WERI-Rb-1 (cell line): ENCODE measurements around the gene CEL.
"Not testable (repeated sequence)": the region's sequence is repeated elsewhere in the genome, so short reads cannot be mapped to it uniquely, and the experiment has no call there.

Experiments used
- DNase-seq: peaks from one replicate; pipeline ENCODE4 v3.0.0-alpha.2; 2020
- H3K27ac ChIP-seq: fragments of 250-450 bp; sonication (Bioruptor Pico); 2 replicates; pipeline ENCODE4 v1.5.1; 2020; ENCODE audit warnings: mild to moderate bottlenecking, moderate library complexity
- H3K27me3 ChIP-seq: fragments of 250-450 bp; sonication (Bioruptor Pico); 2 replicates; pipeline ENCODE4 v1.5.1; 2021; ENCODE audit warnings: mild to moderate bottlenecking, low read depth, moderate library complexity; ENCODE audit not compliant: insufficient read depth, severe bottlenecking
- H3K36me3 ChIP-seq: fragments of 250-450 bp; sonication (Bioruptor Pico); 2 replicates; pipeline ENCODE4 v1.5.1; 2020; ENCODE audit warnings: mild to moderate bottlenecking, moderate library complexity
- H3K4me3 ChIP-seq: 2 replicates; pipeline ENCODE4 v1.5.1; 2011; ENCODE audit warnings: low read depth, mild to moderate bottlenecking, control low read depth, low read length
- H3K9me3 ChIP-seq: fragments of 250-450 bp; sonication (Bioruptor Pico); 2 replicates; pipeline ENCODE4 v1.5.1; 2021; ENCODE audit warnings: mild to moderate bottlenecking, moderate library complexity; ENCODE audit not compliant: severe bottlenecking
- TF ChIP-seq, protein P1 (sequence below): IDR thresholded peaks from 2 replicates; pipeline ENCODE4 v1.5.1; 2011; ENCODE audit warnings: low read depth, mild to moderate bottlenecking, control low read depth, inconsistent platforms, low read length

Gene CEL

DNA sequence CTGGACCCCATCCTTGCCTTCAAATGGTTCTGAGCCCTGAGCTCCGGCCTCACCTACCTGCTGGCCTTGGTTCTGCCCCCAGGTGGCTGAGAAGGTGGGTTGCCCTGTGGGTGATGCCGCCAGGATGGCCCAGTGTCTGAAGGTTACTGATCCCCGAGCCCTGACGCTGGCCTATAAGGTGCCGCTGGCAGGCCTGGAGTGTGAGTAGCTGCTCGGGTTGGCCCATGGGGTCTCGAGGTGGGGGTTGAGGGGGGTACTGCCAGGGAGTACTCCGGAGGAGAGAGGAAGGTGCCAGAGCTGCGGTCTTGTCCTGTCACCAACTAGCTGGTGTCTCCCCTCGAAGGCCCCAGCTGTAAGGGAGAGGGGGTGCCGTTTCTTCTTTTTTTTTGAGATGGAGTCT, 5.2 kb downstream of the CEL start:
- no peaks in the 10 kb centered on the region for H3K27me3 ChIP-seq
- DNase-seq = no peak
- no peak overlapping the region for H3K27ac ChIP-seq
- TF ChIP-seq, protein P1, sequence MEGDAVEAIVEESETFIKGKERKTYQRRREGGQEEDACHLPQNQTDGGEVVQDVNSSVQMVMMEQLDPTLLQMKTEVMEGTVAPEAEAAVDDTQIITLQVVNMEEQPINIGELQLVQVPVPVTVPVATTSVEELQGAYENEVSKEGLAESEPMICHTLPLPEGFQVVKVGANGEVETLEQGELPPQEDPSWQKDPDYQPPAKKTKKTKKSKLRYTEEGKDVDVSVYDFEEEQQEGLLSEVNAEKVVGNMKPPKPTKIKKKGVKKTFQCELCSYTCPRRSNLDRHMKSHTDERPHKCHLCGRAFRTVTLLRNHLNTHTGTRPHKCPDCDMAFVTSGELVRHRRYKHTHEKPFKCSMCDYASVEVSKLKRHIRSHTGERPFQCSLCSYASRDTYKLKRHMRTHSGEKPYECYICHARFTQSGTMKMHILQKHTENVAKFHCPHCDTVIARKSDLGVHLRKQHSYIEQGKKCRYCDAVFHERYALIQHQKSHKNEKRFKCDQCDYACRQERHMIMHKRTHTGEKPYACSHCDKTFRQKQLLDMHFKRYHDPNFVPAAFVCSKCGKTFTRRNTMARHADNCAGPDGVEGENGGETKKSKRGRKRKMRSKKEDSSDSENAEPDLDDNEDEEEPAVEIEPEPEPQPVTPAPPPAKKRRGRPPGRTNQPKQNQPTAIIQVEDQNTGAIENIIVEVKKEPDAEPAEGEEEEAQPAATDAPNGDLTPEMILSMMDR = no peak
- no peak overlapping the region for H3K4me3 ChIP-seq
- H3K36me3 ChIP-seq = peaks cover 62% of the 10 kb centered on the region
- peaks cover 2% of the 10 kb centered on the region for H3K9me3 ChIP-seq

DNA sequence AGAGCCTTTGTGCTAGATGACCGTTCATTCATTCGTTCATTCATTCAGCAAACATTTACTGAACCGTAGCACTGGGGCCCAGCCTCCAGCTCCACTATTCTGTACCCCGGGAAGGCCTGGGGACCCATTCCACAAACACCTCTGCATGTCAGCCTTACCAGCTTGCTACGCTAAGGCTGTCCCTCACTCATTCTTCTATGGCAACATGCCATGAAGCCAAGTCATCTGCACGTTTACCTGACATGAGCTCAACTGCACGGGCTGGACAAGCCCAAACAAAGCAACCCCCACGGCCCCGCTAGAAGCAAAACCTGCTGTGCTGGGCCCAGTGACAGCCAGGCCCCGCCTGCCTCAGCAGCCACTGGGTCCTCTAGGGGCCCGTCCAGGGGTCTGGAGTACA, 6.0 kb downstream of the CEL start:
- H3K36me3 ChIP-seq = peaks cover 62% of the 10 kb centered on the region
- no peaks in the 10 kb centered on the region for H3K27me3 ChIP-seq
- peak overlapping the region; percentile 20; the same call in 1 of the 2 replicates for H3K27ac ChIP-seq
- TF ChIP-seq, protein P1 = no peak
- no peak for DNase-seq
- no peak overlapping the region for H3K4me3 ChIP-seq
- peaks cover 2% of the 10 kb centered on the region for H3K9me3 ChIP-seq

DNA sequence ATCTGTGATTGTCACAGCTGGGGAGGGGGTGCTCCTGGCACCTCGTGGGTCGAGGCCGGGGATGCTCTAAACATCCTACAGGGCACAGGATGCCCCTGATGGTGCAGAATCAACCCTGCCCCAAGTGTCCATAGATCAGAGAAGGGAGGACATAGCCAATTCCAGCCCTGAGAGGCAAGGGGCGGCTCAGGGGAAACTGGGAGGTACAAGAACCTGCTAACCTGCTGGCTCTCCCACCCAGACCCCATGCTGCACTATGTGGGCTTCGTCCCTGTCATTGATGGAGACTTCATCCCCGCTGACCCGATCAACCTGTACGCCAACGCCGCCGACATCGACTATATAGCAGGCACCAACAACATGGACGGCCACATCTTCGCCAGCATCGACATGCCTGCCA, 6.7 kb downstream of the CEL start:
- not testable (repeated sequence) for H3K4me3 ChIP-seq, H3K27ac ChIP-seq, H3K9me3 ChIP-seq, H3K27me3 ChIP-seq, DNase-seq
- H3K36me3 ChIP-seq = peaks cover 58% of the 10 kb centered on the region

DNA sequence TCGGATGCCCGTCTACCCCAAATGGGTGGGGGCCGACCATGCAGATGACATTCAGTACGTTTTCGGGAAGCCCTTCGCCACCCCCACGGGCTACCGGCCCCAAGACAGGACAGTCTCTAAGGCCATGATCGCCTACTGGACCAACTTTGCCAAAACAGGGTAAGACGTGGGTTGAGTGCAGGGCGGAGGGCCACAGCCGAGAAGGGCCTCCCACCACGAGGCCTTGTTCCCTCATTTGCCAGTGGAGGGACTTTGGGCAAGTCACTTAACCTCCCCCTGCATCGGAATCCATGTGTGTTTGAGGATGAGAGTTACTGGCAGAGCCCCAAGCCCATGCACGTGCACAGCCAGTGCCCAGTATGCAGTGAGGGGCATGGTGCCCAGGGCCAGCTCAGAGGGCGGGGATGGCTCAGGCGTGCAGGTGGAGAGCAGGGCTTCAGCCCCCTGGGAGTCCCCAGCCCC, 8.8 kb downstream of the CEL start:
- H3K27me3 ChIP-seq, H3K27ac ChIP-seq, H3K9me3 ChIP-seq, DNase-seq, H3K4me3 ChIP-seq: not testable (repeated sequence)
- peaks cover 37% of the 10 kb centered on the region for H3K36me3 ChIP-seq

DNA sequence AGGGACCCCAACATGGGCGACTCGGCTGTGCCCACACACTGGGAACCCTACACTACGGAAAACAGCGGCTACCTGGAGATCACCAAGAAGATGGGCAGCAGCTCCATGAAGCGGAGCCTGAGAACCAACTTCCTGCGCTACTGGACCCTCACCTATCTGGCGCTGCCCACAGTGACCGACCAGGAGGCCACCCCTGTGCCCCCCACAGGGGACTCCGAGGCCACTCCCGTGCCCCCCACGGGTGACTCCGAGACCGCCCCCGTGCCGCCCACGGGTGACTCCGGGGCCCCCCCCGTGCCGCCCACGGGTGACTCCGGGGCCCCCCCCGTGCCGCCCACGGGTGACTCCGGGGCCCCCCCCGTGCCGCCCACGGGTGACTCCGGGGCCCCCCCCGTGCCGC, 9.2 kb downstream of the CEL start:
- H3K27me3 ChIP-seq, H3K27ac ChIP-seq, H3K4me3 ChIP-seq, H3K9me3 ChIP-seq, DNase-seq: not testable (repeated sequence)
- H3K36me3 ChIP-seq = peaks cover 32% of the 10 kb centered on the region

DNA sequence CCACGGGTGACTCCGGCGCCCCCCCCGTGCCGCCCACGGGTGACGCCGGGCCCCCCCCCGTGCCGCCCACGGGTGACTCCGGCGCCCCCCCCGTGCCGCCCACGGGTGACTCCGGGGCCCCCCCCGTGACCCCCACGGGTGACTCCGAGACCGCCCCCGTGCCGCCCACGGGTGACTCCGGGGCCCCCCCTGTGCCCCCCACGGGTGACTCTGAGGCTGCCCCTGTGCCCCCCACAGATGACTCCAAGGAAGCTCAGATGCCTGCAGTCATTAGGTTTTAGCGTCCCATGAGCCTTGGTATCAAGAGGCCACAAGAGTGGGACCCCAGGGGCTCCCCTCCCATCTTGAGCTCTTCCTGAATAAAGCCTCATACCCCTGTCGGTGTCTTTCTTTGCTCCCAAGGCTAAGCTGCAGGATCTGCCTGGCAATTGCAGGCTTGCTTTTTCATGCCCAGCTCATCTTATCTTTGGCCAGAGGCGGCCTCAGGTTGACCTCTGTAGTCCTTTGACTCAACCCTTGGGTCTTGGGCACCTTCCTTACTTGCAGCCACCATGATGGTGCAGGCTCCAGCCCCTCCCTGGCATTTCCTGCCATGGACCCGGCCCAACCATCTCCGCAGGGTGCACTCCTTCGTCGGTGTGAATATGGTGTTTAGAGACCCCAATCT, 9.8 kb downstream of the CEL start:
- H3K27ac ChIP-seq = no peak overlapping the region
- H3K4me3 ChIP-seq = no peak overlapping the region
- H3K9me3 ChIP-seq = peaks cover 2% of the 10 kb centered on the region
- peaks cover 26% of the 10 kb centered on the region for H3K36me3 ChIP-seq
- H3K27me3 ChIP-seq = no peaks in the 10 kb centered on the region
- no peak for DNase-seq
- TF ChIP-seq, protein P1 = no peak

DNA sequence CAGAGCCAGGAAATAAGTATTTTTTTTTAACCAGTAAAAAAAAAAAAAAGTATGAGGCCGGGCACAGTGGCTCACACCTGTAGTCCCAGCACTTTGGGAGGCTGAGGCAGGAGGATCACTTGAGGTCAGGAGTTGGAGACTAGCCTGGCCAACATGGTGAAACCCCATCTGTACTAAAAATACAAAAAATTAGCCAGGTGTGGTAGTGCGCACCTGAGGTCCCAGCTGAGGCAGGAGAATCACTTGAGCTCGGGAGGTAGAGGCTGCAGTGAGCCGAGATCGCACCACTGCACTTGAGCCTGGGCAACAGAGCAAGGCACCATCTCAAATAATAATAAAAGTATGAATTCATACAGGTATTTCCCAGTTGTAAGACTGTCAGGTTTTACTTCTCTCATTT, 10.4 kb downstream of the CEL start:
- H3K4me3 ChIP-seq, H3K27me3 ChIP-seq, H3K9me3 ChIP-seq, H3K27ac ChIP-seq, DNase-seq: not testable (repeated sequence)
- peaks cover 21% of the 10 kb centered on the region for H3K36me3 ChIP-seq
